DMS 273 treated with DMSO at 0.1 percent for 48 hours (cell line): ENCODE measurements around the gene PAX9.
"Not testable (repeated sequence)": the region's sequence is repeated elsewhere in the genome, so short reads cannot be mapped to it uniquely, and the experiment has no call there.

ENCODE experiments used
- DNase-seq: peaks from one replicate; lab custom pipeline; 2025; lab: John Stamatoyannopoulos, UW

The PAX9 gene

DNA sequence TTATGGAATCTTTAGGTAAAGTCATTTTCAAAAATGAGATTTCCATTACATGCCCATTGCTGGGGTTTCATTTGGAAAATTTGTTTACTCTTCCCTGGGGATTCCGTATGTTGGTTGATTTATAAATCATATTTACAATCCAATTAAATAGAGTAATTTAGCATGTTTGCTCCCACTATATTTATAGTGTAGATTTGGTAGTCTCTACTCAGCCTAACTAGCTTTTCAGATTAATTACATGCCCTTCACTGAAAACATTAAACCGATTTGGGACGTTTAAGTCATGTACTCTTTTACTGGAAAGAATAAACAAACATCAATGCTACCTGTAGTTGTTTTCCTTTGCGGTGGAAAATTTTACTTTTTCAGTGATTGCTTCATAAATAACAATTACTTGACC lies 10.4 kb downstream of the PAX9 start:
- DNase-seq, result no peak

GRCh38 chr14:36674659-36675058 lies 13.0 kb downstream of the PAX9 start:
- no peak for DNase-seq

- no peak for DNase-seq
Observed at GRCh38 chr14:36675581-36675980, 13.9 kb downstream of the PAX9 start.

DNA sequence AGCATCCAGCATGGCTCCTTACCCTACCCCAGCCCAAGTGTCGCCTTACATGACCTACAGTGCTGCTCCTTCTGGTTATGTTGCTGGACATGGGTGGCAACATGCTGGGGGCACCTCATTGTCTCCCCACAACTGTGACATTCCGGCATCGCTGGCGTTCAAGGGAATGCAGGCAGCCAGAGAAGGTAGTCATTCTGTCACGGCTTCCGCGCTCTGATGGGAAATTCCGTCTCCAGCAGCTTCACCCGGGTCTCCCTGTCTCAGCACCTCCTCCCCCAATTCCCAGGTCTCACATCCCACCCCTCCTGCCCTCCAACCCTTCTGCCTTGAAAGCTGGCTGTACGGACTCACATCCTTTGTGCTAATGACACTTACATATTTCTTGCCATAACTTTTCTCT lies 14.6 kb downstream of the PAX9 start:
- no peak for DNase-seq

- no peak for DNase-seq
Observed at GRCh38 chr14:36682338-36682737, 20.7 kb downstream of the PAX9 start.

DNA sequence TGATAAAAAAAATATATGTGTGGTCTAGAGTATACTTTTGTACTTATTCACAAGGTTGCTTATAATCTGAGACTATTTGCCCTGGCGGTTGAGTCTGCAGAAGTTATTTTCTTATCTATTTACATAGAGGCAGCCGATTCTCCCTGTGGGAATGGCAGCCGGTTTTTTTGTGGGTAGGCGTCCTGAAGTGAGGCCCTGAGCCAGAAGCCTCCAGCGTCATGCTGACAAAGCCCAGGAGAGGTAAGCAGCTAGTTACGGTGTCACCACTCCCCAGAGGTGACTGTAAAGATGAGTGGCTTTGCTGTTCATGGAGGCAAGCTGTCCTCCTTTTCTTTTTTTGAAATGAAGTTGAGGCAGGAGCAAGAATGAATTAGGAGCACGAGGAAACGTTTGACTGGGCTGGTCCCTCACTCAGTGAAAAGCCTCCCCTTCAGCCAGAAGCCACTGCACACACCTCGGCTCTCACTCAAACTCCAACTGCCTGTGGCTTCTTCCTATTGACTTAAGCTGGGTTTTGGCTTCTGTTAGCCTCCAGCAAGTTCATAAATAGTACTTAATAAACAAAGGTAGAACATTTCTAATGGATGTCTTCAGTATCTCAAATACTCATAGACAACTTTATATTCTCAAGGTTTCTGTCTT lies 21.5 kb downstream of the PAX9 start:
- DNase-seq, result no peak

DNA sequence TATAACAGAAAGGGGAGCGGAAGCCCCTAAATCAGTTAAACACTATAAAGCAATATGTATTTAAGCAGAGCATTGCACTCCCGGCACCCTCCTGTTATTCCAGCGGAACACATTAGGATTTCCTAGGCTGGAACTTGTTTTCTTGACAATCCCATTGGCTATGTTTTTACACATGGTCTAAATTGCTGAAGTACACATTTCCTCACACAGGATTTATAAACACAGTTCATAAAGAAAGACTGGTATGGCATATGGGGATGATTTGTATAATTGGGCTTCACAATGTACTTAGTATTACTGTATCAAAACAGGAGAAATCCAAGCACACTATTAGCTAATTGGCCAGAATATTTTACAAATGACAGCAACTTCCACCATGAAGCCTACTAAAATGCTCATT lies 23.3 kb downstream of the PAX9 start:
- no peak for DNase-seq

GRCh38 chr14:36690311-36691040 lies 28.8 kb downstream of the PAX9 start:
- DNase-seq, result no peak

GRCh38 chr14:36699420-36699819 lies 37.8 kb downstream of the PAX9 start:
- not testable (repeated sequence) for DNase-seq

DNA sequence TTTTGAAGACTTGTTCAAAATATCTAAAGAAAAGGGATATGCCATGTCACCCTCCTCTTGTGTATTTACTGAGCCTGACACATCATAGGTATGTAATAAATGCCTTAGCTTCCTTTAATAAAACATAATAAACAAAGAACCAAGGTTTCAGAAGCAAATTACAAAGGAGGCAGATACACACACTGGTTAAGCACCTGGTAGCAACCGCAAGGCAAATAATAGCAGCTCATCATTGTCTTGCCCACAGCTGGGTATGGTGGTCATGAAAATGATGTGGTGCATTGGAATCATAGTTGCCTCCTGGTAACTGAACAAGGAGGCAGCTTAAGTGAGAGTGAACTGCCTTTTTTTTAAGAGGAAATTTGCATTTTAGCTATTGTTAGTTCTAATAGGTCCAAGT lies 39.0 kb downstream of the PAX9 start:
- no peak for DNase-seq

DNA sequence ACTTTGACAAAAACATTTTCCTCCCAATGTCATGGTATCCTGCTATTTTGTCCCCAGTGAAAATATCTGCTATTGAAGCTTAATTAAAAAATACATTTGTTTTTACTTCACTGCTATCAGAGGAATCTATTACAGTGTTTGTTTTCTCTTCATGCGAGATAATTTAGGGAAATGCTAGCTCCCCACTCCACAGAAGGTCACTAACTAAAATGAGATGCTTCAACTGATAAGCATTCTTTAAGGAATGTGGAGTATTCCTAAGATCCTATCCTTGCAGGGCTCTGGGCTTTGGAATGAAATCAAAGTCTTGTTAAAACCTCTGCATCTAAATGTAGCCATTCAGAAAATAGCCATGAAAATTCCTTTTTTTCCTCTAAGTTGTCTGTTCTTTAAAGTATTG lies 39.5 kb downstream of the PAX9 start:
- no peak for DNase-seq

GRCh38 chr14:36702474-36702873 lies 40.8 kb downstream of the PAX9 start:
- DNase-seq, result no peak

- no peak for DNase-seq
Observed at GRCh38 chr14:36707570-36707969, 45.9 kb downstream of the PAX9 start.

- DNase-seq, result no peak
Observed at GRCh38 chr14:36713960-36714703, 52.5 kb downstream of the PAX9 start.

DNA sequence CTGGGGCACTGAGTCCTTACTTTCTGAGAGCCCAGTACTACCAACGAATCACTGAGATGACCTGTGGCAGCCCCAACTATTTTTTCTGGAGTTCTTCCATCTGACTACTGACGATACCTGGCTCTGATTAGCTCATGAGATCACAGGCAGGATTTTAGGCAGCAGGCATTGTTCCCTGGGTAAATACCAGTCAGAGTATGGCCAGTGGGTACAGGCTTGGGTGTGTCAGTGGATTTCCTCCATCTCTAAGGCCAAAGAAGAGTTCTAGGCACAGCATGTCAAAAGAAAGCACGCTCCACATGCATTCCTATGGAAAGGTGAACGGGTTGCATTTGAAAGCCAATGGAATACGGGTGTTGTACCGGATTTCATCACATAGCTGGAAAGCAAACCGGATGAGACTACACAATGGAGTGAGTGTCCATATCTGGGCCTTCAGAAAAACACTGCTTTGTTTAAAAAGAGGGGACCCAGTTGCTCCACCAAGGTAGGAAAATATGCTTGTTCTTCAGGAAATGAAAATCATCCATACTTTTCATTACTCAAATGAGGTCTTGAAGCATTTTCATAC lies 55.0 kb downstream of the PAX9 start:
- no peak for DNase-seq

DNA sequence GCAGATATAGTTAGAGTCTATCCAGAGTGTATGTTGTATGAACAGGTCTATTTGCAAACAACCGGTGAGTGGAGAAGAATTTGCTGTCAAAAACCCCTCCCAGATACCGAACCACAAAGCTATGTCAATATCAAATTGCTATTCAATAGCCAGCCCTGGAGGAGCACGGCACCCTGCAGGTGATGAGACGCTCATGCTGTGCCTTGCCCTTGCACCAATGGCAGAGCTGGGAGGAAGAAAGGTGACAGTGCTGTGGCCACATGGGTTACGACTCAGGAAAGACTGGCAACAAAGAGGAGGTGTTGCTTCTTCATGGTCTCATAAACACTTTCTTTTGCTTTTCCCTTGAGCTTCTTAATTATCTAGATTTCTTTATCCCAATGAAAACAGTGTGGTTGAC lies 55.7 kb downstream of the PAX9 start:
- no peak for DNase-seq

GRCh38 chr14:36718216-36718615 lies 56.6 kb downstream of the PAX9 start:
- no peak for DNase-seq

DNA sequence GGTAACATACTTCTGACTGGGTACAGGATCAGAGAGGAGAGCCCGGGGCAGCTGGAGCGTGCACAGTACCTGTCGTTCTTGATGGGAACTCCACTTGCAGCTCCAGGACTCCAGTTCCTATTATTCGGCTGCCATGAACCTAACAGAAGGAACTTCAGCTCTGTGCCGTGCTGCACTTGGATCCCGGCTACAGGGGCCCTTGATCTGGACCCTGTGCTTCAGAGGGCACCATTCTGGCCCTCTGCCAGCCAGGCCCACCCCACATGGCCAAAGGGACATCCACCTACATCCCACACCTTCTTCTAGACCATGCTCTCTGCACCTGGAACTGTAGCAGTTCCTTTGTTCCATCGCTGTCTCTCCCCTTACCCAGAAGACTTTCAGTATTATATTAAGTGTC lies 58.2 kb downstream of the PAX9 start:
- no peak for DNase-seq

DNA sequence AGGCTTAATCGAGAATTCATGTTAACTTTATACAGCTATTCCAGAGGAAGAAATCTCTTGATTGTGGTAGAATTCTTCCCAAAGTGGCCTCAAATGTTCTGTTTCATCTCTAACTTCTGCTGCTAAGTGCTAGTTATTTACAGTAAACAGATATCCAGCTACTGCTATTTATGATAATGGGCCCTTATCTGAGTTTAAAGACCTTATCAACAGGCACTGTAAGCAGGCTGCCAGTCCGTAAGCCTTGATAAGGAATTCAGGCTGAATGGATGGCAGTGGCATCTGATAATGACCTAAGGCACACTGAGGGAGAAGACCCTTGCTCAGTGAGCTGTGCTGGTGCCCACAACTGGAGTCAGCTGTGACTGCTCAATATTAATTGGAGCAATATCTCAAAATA lies 59.0 kb downstream of the PAX9 start:
- no peak for DNase-seq

- DNase-seq, result no peak
Observed at GRCh38 chr14:36721877-36722276, 60.2 kb downstream of the PAX9 start.

DNA sequence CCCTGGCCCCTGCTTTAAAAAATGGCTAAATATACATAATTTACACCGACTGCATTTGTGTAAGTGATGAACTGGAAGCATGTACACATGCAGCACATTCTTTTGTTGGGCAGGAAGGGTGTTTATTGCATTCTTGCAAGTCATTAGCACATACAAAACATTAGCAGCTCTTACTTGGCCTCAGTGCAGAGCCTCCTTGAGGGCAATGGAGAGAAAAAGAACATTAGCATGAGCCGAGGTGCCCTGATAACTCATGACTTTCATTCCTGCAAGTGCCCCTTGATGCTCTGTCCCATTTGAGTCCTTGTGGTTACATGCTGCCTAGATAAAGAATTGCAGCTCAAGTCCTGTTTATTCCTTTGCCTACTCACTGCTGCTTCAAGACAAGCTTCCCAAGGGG lies 61.9 kb downstream of the PAX9 start:
- DNase-seq, result no peak

DNA sequence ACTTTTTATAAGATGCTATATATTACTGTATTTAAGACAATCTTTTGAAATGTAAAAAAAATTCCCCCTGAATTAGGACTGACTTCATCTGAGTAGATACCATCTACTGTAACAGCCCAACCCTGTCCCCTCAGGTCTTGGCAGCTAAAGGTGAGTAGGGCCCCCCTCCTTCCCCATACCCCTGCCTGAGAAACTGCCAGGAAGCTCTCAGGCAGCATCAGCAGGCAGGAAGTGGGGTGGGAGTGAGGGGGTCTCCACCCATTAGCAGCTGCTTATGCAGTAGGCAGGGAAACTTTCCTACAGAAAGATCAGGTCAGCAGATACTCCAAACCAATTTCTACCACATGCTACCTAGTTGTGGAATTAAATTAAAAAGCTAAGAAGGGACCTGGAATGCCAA lies 62.5 kb downstream of the PAX9 start:
- DNase-seq, result no peak

GRCh38 chr14:36726128-36726527 lies 64.5 kb downstream of the PAX9 start:
- no peak for DNase-seq
